ENCODE results near the gene SIM1.

The SIM1 gene

GRCh38 chr6:100427452-100427851, 37.3 kb downstream of the SIM1 start:
- no peak for DNase-seq (ENCODE audit: low spot score)

GRCh38 chr6:100426744-100427338, 37.9 kb downstream of the SIM1 start:
- DNase-seq (ENCODE audit: low spot score), result no peak

GRCh38 chr6:100426241-100426640, 38.5 kb downstream of the SIM1 start:
- DNase-seq (ENCODE audit: low spot score), result no peak

GRCh38 chr6:100420711-100421110, 44.0 kb downstream of the SIM1 start:
- no peak for DNase-seq (ENCODE audit: low spot score)

DNA sequence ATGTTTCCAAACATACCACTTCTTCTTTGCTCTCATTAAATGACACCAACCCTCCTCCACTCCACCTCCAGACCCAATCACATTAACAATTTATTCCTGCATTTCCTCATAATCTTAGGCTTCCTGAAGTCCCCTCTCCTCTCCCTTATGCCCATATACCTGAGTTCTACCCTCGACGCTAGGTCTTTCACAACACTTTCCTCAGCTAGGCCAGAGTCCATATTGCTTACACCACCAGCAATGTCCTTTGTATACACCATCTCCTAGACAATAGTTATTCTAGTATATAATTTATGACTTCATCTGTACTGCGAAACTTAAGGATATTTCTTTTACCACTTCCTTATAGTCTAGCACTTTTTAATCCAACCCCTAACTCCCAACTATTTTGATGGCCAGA, 47.7 kb downstream of the SIM1 start:
- DNase-seq (ENCODE audit: low spot score), result no peak

GRCh38 chr6:100415768-100416167, 49.0 kb downstream of the SIM1 start:
- no peak for DNase-seq (ENCODE audit: low spot score)

DNA sequence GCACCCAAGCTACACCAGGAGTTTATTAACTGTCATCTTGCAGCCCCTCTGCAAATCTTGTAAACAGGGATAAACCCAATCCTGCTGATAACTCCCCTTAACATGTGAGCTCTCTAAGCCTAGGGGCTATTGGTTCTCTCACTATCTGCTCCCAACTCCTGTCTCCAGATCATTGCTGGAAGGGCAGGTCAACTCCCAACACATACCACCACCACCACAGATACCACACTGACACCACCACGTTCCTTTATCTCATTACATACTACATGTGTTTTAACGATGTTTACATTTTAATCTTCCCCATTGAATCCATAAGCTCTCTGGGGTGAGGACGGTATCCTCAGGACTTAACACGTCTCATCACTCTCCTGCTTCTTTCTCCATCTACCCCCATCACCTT, 51.8 kb downstream of the SIM1 start:
- DNase-seq (ENCODE audit: low spot score), result no peak

DNA sequence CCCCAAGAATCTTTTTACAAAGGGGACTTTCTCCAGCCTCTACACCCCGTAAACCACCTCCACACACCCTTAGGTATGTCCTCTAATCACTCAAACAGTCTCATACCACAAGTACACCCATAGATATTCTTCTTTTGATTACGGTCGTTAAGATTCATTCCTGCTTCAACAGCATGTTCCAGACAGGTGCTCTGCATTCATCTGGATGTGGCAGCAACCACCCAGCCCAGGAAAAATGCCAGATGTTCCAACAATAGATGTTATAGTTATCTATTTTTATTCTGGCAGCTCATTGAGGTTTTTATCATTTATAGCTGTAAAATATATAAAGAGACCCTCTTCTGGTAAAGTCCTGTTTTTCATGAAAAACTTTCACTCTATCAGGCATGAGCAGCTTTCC, 60.7 kb downstream of the SIM1 start:
- no peak for DNase-seq (ENCODE audit: low spot score)

- DNase-seq (ENCODE audit: low spot score), result no peak
These were observed 71.2 kb downstream of the SIM1 start for GRCh38 chr6:100393493-100393892.

DNA sequence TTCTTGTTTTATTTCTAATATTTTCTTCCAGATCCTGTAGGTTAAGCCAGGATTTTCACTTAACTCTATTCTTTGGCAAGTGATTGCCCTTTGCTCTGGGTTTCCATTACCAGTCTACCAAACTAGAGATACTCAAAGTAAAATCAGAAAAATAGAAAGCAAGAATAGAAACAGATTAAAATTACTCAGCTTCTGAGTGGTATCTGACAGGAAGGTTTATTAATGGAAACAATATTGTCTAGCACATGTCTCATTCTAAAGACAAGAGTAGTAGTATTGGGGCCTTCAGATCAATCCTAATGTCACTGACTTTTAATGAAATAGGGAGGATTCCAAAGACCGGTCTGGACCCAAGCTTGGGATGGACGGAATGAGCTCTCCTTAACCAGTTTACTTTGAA, 72.3 kb downstream of the SIM1 start:
- no peak for DNase-seq (ENCODE audit: low spot score)

DNA sequence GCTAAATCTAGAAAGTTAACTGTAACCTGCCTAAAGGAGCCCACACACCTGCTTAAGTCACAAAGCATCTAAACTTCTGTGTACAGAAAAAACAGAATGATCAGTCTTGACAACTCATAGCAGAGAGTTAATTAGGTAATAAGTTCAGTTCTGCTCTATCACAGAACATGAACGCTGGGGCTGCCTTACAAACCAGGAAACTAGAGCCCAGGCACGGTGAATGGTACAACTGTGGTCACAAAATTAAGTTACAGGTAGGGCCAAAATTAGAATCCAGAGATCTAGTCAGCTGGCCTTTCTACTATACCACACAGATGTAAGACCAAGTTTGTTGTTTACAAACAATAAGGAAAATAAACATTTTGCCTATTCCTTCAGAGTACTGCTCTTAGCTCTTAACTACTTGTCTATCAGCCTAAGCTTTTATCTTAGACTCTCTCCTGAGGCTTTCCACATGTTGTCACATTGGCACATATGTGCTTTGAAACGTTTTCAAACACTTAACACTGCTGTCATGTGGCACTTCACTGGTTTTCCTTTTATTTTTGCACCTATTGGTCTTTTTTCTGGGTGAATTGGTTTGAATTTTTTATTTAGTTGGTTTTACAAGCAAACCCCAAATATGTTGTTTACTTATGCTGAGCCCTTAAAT, 75.7 kb downstream of the SIM1 start:
- no peak for DNase-seq (ENCODE audit: low spot score)

DNA sequence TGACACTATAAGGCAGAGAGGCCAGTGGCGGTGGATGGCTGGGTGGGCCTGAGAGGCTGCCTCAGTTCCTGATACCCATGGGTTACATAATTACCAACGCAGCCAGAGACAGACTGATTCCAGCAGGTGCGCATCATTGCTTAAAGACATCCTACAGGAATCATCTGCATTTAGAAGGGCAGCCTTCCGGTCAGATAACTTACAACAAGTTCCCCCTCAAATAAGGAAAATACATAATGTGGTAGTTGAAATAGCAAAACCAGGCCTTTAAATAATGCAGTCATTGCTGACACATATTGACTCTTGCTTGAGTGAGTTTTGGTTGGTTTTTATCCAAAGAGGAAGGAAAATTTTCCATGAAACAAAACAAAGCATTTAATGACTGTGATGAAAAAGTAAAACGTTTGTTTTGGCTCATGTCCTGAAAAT, 81.9 kb downstream of the SIM1 start:
- DNase-seq (ENCODE audit: low spot score), result no peak

- DNase-seq (ENCODE audit: low spot score), result no peak
These were observed 82.7 kb downstream of the SIM1 start for GRCh38 chr6:100382031-100382430.

DNA sequence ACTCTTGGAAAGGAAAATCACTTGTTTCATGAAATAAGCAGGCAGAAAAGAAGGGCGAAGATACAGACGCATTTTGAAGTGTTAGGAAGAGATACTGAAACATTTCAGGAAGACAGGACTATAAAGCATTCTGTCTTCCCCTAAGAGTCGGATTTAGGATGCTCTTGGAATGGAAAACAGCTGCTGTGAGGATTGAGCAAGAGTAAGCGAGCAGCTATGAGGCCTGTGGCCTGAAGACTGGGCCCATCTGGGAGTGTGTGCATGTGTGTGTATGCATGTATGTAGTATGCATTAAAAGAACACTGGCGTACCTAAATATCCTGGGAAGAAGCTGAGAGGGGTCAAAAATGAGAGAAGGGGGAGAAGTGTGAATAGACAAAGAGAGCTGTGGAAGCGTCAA, 83.6 kb downstream of the SIM1 start:
- no peak for DNase-seq (ENCODE audit: low spot score)

- no peak for DNase-seq (ENCODE audit: low spot score)
These were observed 85.3 kb downstream of the SIM1 start for GRCh38 chr6:100379386-100379785.

- no peak for DNase-seq (ENCODE audit: low spot score)
These were observed 86.1 kb downstream of the SIM1 start for GRCh38 chr6:100378576-100378975.

DNA sequence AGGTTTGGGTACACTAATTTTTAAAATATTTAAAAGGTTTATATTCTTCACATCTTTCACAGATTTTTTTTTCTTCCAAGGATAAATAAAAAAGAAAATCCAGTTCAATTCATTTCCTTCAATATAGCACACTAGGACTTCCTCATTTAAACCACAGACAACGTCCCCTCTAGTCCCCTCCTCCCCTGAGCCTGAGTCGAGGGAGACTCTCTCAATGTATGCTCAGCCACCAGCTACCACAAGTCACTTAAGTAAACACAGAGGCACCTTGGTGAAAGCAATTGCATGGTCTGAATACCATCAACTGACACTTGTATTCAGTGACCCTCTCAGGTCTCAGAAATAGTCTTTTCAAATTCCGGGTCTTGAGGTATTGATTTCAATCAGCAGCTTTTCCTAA, 88.6 kb downstream of the SIM1 start:
- DNase-seq (ENCODE audit: low spot score), result no peak

DNA sequence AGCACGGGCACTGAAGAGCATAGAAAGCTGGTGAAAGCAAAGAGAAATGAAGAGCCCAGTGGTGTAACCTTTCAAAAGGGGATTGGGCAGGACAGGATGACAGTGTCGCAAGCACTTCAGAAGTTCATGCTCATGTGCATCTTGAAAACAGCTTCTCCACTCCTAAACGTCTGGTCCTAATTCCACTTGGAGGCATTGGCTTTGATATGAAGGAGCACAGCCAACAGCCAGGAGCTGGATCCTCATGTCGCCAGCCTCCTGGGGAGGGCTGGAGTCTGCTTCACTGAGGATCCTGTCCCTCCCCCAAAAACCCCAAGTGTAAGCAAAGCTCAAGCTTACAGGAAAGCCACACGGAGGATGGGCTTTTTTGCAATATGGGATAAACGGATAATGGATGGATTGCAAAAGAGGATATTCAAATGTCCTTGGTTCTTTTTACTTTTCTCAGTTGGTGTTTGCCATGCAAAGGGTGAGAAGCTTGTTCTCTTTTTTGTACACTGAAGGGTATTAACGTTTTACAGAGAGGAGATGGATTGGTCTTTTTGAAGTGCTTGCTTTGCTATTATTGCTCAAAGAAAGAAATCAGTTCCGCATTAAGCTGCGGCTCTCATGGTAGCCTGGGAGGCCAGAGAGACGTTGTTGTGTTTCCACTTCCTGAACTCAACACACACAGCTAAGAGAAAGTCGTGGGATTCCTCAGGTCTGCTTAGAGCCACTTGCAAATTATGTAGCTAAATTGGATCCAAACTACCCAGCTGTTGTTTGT, 92.2 kb downstream of the SIM1 start:
- DNase-seq (ENCODE audit: low spot score), result no peak

DNA sequence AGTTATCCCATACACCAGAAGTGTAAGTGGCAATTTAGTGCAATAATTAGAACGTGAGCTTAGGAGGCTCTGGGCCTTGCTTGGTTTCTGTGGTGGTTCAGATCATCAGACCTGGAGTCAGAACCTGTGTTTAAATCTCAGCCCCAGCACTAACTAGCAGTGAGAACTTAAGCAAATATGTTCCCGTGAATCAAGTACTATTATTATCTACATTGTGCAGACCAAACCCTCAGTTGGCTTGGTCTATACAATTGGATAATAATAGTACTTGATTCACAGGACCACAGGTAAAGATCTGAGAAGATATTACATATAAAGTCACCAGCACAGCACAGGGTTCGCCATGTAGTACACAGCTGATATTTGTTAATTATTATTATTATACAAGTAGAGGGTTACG, 93.1 kb downstream of the SIM1 start:
- DNase-seq (ENCODE audit: low spot score), result no peak

- DNase-seq (ENCODE audit: low spot score), result no peak
These were observed 94.5 kb downstream of the SIM1 start for GRCh38 chr6:100370265-100370664.

DNA sequence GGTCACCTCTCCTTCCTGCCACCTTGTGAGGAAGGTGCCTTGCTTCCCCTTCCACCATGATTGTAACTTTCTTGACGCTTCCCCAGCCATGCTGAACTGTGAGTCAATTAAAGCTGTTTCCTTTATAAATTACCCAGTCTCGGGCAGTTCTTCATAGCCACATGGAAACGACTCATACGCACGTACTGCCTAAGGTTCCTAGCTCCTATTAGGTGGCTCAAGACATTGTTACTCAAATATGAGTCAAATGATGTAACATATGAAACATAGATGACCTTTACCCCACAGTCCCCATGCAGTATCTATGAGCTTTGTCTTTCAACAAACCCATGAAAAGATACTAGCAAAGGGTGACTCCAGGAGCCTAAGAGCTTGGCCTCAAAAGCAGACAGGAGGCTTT, 98.3 kb downstream of the SIM1 start:
- DNase-seq (ENCODE audit: low spot score), result no peak

GRCh38 chr6:100363651-100364050, 101.1 kb downstream of the SIM1 start:
- DNase-seq (ENCODE audit: low spot score), result no peak

All from Ammon's horn (tissue), 1 donor.